ENCODE results near the gene PEX5L.
"Not testable (repeated sequence)": the region's sequence is repeated elsewhere in the genome, so short reads cannot be mapped to it uniquely, and the experiment has no call there.

The PEX5L gene

GRCh38 chr3:180036671-180037455, at the start of gene PEX5L:
TSS of gene PEX5L (minus strand) at chr3:180036937. CDS start at chr3:180036599, 338 bp downstream.
- peak; percentile 2 to 11 for DNase-seq

GRCh38 chr3:180085122-180085710, 48.5 kb upstream of the PEX5L start:
- no peak for DNase-seq

GRCh38 chr3:180082699-180083098, 46.0 kb upstream of the PEX5L start:
- no peak for DNase-seq

- DNase-seq = no peak
Measured at GRCh38 chr3:180078592-180078991, 41.9 kb upstream of the PEX5L start.

DNA sequence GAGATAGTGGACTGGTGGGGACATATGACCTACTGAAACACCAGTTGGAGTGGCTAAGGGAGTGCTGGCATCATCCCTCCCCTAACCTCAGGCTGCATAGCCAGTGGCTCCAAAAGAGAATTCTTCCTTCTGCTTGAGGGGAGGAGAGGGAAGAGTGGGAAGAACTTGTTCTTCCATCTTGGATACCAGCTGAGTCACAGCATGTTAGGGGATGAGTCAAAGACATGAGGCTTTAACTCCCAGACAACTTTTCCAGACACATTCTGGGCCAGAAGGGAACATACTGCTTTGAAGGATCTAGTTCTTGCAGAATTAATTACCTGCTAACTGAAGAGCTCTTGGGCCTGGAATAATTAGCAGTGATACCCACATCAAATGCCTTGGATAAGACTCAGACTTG, 36.8 kb upstream of the PEX5L start:
- DNase-seq = no peak

GRCh38 chr3:180072786-180073185, 36.0 kb upstream of the PEX5L start:
- DNase-seq = no peak

DNA sequence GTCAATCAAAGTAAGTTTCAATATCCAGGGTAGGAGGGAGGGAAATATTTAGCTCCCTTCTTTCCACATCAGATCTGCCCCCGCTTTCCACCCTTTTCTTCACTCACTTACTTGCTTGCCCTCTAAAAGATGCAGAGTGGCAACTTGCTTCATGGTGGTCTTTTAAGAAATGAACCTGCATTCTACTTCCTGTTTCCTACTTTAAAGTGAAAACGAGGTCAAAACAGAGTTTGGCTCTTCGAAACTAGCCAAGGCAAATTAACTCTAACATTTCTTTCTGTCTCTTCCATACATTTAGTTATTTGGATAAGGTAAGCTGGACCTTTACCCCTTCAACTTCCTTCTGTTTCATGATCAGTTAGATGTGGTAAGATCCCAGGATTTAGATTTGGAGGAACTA, 34.2 kb upstream of the PEX5L start:
- no peak for DNase-seq

DNA sequence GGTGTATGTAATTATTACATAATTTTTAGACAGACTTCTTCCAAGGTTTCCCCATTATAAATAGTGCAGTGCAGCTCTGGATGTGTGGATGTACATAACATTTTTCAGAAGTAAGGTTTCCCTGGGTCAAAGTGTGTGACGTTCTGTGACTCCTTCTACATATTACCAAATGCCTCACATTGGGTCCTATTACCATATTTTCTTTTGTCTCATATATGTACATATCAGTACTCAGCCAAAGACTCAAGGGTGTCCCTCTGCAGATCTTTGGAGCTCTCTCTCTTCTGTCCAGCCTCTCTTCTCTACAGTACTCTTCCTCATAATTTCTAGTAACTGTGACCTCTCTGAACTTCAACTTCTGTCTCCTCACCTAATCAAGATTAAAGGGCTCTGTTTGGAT, 31.3 kb upstream of the PEX5L start:
- DNase-seq = no peak

DNA sequence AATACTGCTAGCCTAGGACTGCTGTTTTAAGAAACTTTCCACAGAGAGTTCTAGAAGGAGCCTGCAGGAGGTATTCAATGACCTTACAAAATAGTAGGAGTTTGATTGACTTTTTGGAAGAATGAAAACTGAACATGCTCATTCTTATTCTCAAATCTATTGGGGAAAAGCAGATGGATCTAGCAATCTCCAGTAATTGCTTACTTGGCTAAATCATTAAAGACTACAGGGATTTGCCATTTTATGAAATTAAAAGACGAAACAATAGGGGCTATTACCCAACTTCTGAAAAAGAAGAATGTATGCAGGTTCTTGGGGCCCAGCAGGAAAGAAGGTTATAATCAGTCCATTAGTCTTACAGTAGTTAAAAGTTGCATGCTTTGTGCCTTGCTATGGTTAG, 29.9 kb upstream of the PEX5L start:
- DNase-seq = no peak

DNA sequence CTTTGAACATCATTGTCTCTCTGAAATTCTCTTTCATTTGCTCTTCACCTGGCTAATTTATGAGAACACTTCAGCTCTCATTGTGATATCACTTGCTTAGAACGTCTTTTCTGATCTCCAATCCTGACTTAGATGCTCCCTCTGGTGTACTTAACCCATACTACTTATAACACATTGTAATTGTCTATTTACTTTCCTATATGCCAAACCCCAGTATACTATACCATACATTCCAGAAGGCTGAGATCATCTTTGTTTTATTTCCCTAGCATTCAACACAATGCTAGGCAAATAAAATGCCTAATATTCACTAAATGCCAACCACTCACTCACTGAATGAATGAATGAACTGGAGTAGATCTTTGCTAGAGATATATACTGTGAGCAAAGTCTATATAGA, 27.0 kb upstream of the PEX5L start:
- no peak for DNase-seq

GRCh38 chr3:180062771-180063170, 26.0 kb upstream of the PEX5L start:
- no peak for DNase-seq

GRCh38 chr3:180059356-180059755, 22.6 kb upstream of the PEX5L start:
- no peak for DNase-seq

GRCh38 chr3:180058238-180058637, 21.5 kb upstream of the PEX5L start:
- no peak for DNase-seq

DNA sequence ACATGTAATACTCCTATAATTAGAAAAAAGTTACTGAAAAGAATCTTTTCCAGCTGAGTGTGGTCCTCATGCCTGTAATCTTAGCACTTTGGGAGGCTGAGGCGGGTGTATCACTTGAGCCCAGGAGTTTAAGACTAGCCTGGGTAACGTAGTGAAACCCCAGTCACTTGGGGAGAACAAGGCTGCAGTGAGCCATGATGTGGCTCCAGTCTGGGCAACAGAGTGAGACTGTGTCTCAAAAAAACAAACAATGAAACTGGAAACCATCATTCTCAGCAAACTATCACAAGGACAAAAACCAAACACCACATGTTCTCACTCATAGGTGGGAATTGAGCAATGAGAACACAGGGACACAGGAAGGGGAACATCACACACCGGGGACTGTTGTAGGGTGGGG, 18.9 kb upstream of the PEX5L start:
- not testable (repeated sequence) for DNase-seq

- no peak for DNase-seq
Measured at GRCh38 chr3:180049391-180049790, 12.7 kb upstream of the PEX5L start.

- DNase-seq = no peak
Measured at GRCh38 chr3:180048840-180049239, 12.1 kb upstream of the PEX5L start.

GRCh38 chr3:180048103-180048502, 11.4 kb upstream of the PEX5L start:
- peak; percentile 33 to 36 for DNase-seq

GRCh38 chr3:180040966-180041365, 4.2 kb upstream of the PEX5L start:
- DNase-seq = no peak

- no peak for DNase-seq
Measured at GRCh38 chr3:180036092-180036670, 556 bp downstream of the PEX5L start.

- DNase-seq = no peak
Measured at GRCh38 chr3:180026997-180027396, 9.7 kb downstream of the PEX5L start.

DNA sequence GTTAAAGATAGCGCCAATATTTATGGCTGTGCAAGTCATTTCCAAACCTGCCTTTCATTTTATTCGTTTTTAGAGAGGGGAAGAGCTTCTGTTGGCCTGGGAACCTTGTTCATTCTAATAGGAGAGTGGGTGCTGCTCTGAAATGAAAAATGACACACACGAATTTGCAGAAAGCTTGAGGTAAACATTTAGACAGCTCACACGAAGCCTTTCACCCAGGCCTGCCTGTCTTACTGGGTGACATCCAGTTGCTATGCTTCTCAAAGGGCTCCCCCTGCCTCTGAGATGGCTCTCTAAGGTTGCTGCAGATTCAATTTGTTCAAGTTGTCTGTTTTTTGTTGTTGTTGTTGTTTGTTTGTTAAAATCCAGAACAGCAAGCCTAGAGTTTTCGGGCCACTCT, 18.2 kb downstream of the PEX5L start:
- no peak for DNase-seq

- DNase-seq = no peak
Measured at GRCh38 chr3:180017846-180018245, 18.9 kb downstream of the PEX5L start.

GRCh38 chr3:180011927-180012326, 24.8 kb downstream of the PEX5L start:
- DNase-seq = no peak

DNA sequence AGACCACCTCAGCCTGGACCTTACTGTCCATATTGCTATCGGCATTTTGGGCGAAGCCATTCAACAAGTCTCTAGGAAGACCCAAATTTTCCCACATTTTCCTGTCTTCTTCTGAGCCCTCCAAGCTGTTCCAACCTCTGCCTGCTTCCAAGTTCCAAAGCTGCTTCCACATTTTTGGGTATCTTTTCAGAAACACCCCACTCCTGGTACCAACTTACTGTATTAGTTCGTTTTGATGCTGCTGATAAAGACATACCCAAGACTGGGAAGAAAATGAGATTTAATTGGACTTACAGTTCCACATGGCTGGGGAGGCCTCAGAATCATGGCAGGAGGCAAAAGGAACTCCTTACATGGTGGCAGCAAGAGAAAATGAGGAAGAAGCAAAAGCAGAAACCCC, 28.4 kb downstream of the PEX5L start:
- not testable (repeated sequence) for DNase-seq
